HG02884 (cell line): ENCODE data around the gene ALG14.

Experiments
- ATAC-seq: cut with Tn5 transposase; IDR thresholded peaks from one replicate; pipeline ENCODE4 v1.9.1; 2021; ENCODE audit warnings: mild to moderate bottlenecking, moderate library complexity; ENCODE audit not compliant: unreplicated experiment

The ALG14 gene

GRCh38 chr1:94935034-94935433 lies 137.7 kb downstream of the ALG14 start:
- no peak for ATAC-seq

- ATAC-seq = no peak
Measured at GRCh38 chr1:94934551-94934950, 138.2 kb downstream of the ALG14 start.

GRCh38 chr1:94931254-94931841 lies 141.4 kb downstream of the ALG14 start:
- ATAC-seq = no peak

- ATAC-seq = no peak
Measured at GRCh38 chr1:94929351-94930217, 143.2 kb downstream of the ALG14 start.

GRCh38 chr1:94928293-94928939 lies 144.3 kb downstream of the ALG14 start:
- ATAC-seq = no peak

GRCh38 chr1:94927405-94928175 lies 145.2 kb downstream of the ALG14 start:
- ATAC-seq = no peak

GRCh38 chr1:94926915-94927404 lies 145.8 kb downstream of the ALG14 start, which contains the start of gene CNN3:
TSS of gene CNN3 (minus strand) at chr1:94927110. CDS start at chr1:94926894, 216 bp downstream.
- ATAC-seq = peak; percentile 82

- ATAC-seq = peak; percentile 19
Measured at GRCh38 chr1:94926126-94926914, 146.4 kb downstream of the ALG14 start.

GRCh38 chr1:94925561-94926125 lies 147.1 kb downstream of the ALG14 start:
- ATAC-seq = no peak

GRCh38 chr1:94925004-94925403 lies 147.7 kb downstream of the ALG14 start:
- no peak for ATAC-seq
